Panc1 (cell line): Measurements from ENCODE around the gene AGTR1. TPM values are rescaled to one million over a fixed set of nuclear protein-coding genes. Genes with fewer than 3 reads are reported as not detected.

ENCODE experiments used
- ATAC-seq: fragments of 200-7000 bp; cut with Tn5 transposase; 2 replicates; pipeline ENCODE4 v1.9.1; 2020; ENCODE audit warnings: mild to moderate bottlenecking, moderate library complexity
- BruUV-seq: library from RNA; stranded (reverse); fragments of 400-500 nt; replicated peaks from 2 replicates; lab custom pipeline; 2021; lab: Mats Ljungman, UMichigan
- CTCF ChIA-PET: fragments of 300-600 bp; sonication (Branson Sonifier 250); formaldehyde crosslinking; loops from one replicate; lab custom pipeline; 2022; ENCODE audit warnings: antibody characterized with exemption; lab: Charles Lee
- POLR2A ChIA-PET: fragments of 300-600 bp; sonication (Branson Sonifier 250); formaldehyde crosslinking; loops from one replicate; lab custom pipeline; 2022; ENCODE audit warnings: antibody characterized with exemption; lab: Charles Lee
- DNase-seq: peaks from one replicate; pipeline ENCODE4 v3.0.0-alpha.2; 2010; ENCODE audit warnings: low read depth, low spot score
- H3K27ac ChIP-seq: 2 replicates; pipeline ENCODE4 v1.5.1; 2011; ENCODE audit warnings: mild to moderate bottlenecking, low read length, inconsistent platforms
- H3K27me3 ChIP-seq: fragments of 200-500 bp; sonication (Bioruptor generic); 2 replicates; pipeline ENCODE4 v1.6.0; 2014; ENCODE audit warnings: low read length, inconsistent platforms; ENCODE audit not compliant: control insufficient read depth, insufficient read depth
- H3K36me3 ChIP-seq: fragments of 200-500 bp; sonication (Bioruptor generic); 2 replicates; pipeline ENCODE4 v1.5.1; 2014; ENCODE audit warnings: inconsistent platforms, mild to moderate bottlenecking, low read length, moderate library complexity; ENCODE audit not compliant: control insufficient read depth, insufficient read depth
- H3K4me1 ChIP-seq: 2 replicates; pipeline ENCODE4 v1.5.1; 2011; ENCODE audit warnings: inconsistent platforms, mild to moderate bottlenecking, low read length, moderate library complexity; ENCODE audit not compliant: control insufficient read depth, insufficient read depth
- H3K4me3 ChIP-seq, 2 experiments: 2 replicates each; pipeline ENCODE4 v1.5.1; 2011 to 2012; ENCODE audit warnings: low read depth in 2 of 2, low read length in 2 of 2, mild to moderate bottlenecking in 2 of 2, inconsistent platforms in 1 of 2, moderate library complexity in 1 of 2
- H3K9me3 ChIP-seq: fragments of 200-500 bp; sonication (Bioruptor generic); 2 replicates; pipeline ENCODE4 v1.5.1; 2014; ENCODE audit warnings: low read depth, mild to moderate bottlenecking, inconsistent platforms, low read length, moderate library complexity; ENCODE audit not compliant: control insufficient read depth, insufficient read depth
- POLR2AphosphoS5 ChIP-seq: IDR thresholded peaks from 2 replicates; pipeline ENCODE4 v1.6.1; 2012; ENCODE audit warnings: mild to moderate bottlenecking, low read depth, low read length, moderate library complexity
- SIN3A ChIP-seq: IDR thresholded peaks from 2 replicates; pipeline ENCODE4 v1.6.1; 2012; ENCODE audit warnings: low read depth, mild to moderate bottlenecking, low read length, moderate library complexity, borderline replicate concordance; ENCODE audit not compliant: insufficient read depth
- TCF7L2 ChIP-seq: IDR thresholded peaks from 2 replicates; pipeline ENCODE4 v1.6.1; 2011; ENCODE audit warnings: mild to moderate bottlenecking, low read depth, low read length, inconsistent platforms
- in situ Hi-C: cut with HindIII; loops from 2 replicates; pipeline ENCODE4 v1.10.0; 2016; ENCODE audit warnings: low sequenced_read_pairs, low pct_unique_long_range_greater_than_20kb
- intact Hi-C: fragments of 100-400 bp; cut with micrococcal nuclease; formaldehyde crosslinking; loops from one replicate; pipeline ENCODE4 v1.10.0; 2022; ENCODE audit not compliant: unreplicated experiment
- total RNA-seq: library from RNA; stranded (reverse); gene quantifications from one replicate; pipeline ENCODE4 v1.2.1, GENCODE V29; 2021; ENCODE audit not compliant: unreplicated experiment
- TF ChIP-seq, protein P1 (sequence below), 2 experiments: IDR thresholded peaks; 2 replicates each; pipeline ENCODE4 v1.6.1; 2011 to 2012; ENCODE audit warnings: low read depth in 2 of 2, control low read depth in 1 of 2, low read length in 1 of 2, mild to moderate bottlenecking in 1 of 2, moderate library complexity in 1 of 2; ENCODE audit not compliant: insufficient read depth in 1 of 2
- TF ChIP-seq, protein P2 (sequence below): fragments of 450-650 bp; IDR thresholded peaks from 2 replicates; pipeline ENCODE4 v1.5.1; 2017; ENCODE audit warnings: mild to moderate bottlenecking

The AGTR1 gene
- total RNA-seq, 1 experiment from 2014 or later, result 0.28 TPM

DNA sequence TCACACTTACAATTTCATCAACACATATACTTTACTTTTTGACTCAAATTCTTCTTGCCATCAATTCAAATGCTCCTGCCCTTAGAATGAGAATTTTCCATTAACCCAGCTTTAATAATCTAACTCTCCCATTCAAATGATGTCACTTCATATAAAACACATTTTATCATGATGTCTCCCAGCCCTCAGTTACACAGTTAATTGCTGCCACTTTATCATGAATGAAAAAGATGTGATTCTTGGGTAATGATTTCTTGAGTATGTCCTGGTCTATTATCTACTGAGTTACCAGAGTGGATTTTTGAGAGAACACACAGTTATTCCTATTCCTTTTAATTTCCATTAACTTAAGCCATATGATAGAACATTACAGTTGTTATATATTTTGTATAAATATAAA, 7.6 kb downstream of the AGTR1 start:
- TF ChIP-seq, protein P1, sequence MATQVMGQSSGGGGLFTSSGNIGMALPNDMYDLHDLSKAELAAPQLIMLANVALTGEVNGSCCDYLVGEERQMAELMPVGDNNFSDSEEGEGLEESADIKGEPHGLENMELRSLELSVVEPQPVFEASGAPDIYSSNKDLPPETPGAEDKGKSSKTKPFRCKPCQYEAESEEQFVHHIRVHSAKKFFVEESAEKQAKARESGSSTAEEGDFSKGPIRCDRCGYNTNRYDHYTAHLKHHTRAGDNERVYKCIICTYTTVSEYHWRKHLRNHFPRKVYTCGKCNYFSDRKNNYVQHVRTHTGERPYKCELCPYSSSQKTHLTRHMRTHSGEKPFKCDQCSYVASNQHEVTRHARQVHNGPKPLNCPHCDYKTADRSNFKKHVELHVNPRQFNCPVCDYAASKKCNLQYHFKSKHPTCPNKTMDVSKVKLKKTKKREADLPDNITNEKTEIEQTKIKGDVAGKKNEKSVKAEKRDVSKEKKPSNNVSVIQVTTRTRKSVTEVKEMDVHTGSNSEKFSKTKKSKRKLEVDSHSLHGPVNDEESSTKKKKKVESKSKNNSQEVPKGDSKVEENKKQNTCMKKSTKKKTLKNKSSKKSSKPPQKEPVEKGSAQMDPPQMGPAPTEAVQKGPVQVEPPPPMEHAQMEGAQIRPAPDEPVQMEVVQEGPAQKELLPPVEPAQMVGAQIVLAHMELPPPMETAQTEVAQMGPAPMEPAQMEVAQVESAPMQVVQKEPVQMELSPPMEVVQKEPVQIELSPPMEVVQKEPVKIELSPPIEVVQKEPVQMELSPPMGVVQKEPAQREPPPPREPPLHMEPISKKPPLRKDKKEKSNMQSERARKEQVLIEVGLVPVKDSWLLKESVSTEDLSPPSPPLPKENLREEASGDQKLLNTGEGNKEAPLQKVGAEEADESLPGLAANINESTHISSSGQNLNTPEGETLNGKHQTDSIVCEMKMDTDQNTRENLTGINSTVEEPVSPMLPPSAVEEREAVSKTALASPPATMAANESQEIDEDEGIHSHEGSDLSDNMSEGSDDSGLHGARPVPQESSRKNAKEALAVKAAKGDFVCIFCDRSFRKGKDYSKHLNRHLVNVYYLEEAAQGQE (IDR thresholded peaks at IDR 0.05; ENCODE audit: insufficient read depth in 1 of 2, low read depth in 2 of 2, low read length in 1 of 2), result no peak
- TF ChIP-seq, protein P2, sequence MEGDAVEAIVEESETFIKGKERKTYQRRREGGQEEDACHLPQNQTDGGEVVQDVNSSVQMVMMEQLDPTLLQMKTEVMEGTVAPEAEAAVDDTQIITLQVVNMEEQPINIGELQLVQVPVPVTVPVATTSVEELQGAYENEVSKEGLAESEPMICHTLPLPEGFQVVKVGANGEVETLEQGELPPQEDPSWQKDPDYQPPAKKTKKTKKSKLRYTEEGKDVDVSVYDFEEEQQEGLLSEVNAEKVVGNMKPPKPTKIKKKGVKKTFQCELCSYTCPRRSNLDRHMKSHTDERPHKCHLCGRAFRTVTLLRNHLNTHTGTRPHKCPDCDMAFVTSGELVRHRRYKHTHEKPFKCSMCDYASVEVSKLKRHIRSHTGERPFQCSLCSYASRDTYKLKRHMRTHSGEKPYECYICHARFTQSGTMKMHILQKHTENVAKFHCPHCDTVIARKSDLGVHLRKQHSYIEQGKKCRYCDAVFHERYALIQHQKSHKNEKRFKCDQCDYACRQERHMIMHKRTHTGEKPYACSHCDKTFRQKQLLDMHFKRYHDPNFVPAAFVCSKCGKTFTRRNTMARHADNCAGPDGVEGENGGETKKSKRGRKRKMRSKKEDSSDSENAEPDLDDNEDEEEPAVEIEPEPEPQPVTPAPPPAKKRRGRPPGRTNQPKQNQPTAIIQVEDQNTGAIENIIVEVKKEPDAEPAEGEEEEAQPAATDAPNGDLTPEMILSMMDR, result no peak
- no peak for TF ChIP-seq SIN3A
- no peak for TF ChIP-seq POLR2AphosphoS5
- TF ChIP-seq TCF7L2, result no peak

DNA sequence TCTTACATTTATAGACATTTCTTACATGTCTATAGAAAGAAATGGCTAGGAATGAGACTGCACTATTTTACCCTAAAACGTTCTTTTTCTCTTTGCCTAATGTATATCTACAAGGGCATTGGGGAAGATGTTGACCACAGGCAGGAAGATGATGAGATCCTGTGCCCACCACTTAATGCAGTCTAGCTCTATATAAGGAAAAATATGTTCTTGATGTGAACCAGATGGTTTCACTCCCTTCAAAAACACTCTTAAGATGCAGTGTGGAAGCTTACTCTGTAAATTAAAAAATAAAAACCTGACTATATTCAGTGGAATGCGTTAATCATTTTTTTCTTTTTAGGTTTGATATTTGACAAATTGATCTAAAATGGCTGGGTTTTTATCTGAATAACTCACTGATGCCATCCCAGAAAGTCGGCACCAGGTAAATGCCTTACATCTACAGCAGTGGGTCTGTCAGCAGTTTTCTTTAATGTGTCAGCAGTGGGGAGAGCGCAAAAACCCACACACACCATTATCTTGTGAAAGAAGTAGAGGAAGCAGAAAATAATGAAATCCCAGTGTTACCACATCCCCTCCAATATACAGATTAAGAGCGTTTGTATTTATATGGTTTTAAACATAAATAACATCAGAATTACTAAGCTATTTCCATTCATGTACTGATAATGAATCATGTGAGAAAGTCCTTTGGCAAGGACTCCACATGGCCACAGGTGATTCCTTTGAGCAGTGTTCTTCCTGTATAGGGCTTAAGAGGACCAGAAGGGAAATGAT, 10.1 kb downstream of the AGTR1 start:
- H3K27ac ChIP-seq, result no peak overlapping the region
- no TSS peak for BruUV-seq
- peaks cover 2% of the 10 kb centered on the region; the same call in 1 of the 2 replicates for H3K27me3 ChIP-seq
- no peaks in the 10 kb centered on the region for H3K9me3 ChIP-seq
- CTCF ChIA-PET, result no interaction called here
- DNase-seq, result no peak
- TF ChIP-seq, protein P2, result no peak
- TF ChIP-seq, protein P1 (IDR thresholded peaks at IDR 0.05; ENCODE audit: insufficient read depth in 1 of 2, low read depth in 2 of 2, low read length in 1 of 2), result no peak
- no peak for TF ChIP-seq POLR2AphosphoS5
- TF ChIP-seq TCF7L2, result no peak
- no peak for TF ChIP-seq SIN3A
- intact Hi-C loops (no loop called here), in situ Hi-C loops (no loop called here)
- ATAC-seq, result no peak
- H3K4me3 ChIP-seq, result no peak overlapping the region
- no peaks in the 10 kb centered on the region for H3K36me3 ChIP-seq
- no peaks in the 10 kb centered on the region for H3K4me1 ChIP-seq
- POLR2A ChIA-PET, result interaction anchor here (0.6 kb wide), 1 partner anchor 26 kb away, joined by 9 read pairs; no protein-coding TSS in a partner anchor

More for the DNA sequence above, 7.6 kb downstream of the AGTR1 start:
- Histone ChIP-seq H3K27me3 (peaks cover 3% of the 10 kb centered on the region; the same call in 1 of the 2 replicates), H3K27ac (no peak overlapping the region), H3K9me3 (no peaks in the 10 kb centered on the region), H3K36me3 (no peaks in the 10 kb centered on the region), H3K4me1 (no peaks in the 10 kb centered on the region), H3K4me3 (no peak overlapping the region)
- in situ Hi-C loops (no loop called here), intact Hi-C loops (no loop called here)
- ATAC-seq, result no peak
- BruUV-seq, result no TSS peak
- CTCF ChIA-PET, result no interaction called here
- POLR2A ChIA-PET, result no interaction called here
- DNase-seq, result no peak
